WTC11 (cell line): ENCODE data around the gene TLE4. TPM values are rescaled to one million over a fixed set of nuclear protein-coding genes. Genes with fewer than 3 reads are reported as not detected.

Experiments used
- ATAC-seq: fragments of 200-7000 bp; cut with Tn5 transposase; 2 replicates; pipeline ENCODE4 v1.10.0; 2021; ENCODE audit warnings: mild to moderate bottlenecking, moderate library complexity
- CTCF ChIA-PET: fragments of 300-600 bp; sonication (Branson Sonifier 250); formaldehyde crosslinking; loops from one replicate; lab custom pipeline; 2021; ENCODE audit warnings: antibody characterized with exemption; lab: Charles Lee
- POLR2A ChIA-PET: fragments of 350-600 bp; sonication (Branson Sonifier 250); formaldehyde crosslinking; loops from one replicate; lab custom pipeline; 2021; ENCODE audit warnings: antibody characterized with exemption; lab: Charles Lee
- DNase-seq: peaks from one replicate; pipeline ENCODE4 v3.0.0; 2021; ENCODE audit warnings: low spot score
- H3K27ac Mint-ChIP-seq: 2 replicates; pipeline ENCODE4 v1.8.0; 2021; ENCODE audit warnings: mixed read lengths
- H3K27me3 Mint-ChIP-seq: 2 replicates; pipeline ENCODE4 v1.8.0; 2021; ENCODE audit warnings: low read depth, mild to moderate bottlenecking, moderate library complexity, mixed read lengths
- H3K36me3 Mint-ChIP-seq: 2 replicates; pipeline ENCODE4 v1.8.0; 2021; ENCODE audit warnings: mixed read lengths
- H3K4me1 Mint-ChIP-seq: 2 replicates; pipeline ENCODE4 v1.8.0; 2022; ENCODE audit warnings: mixed read lengths
- H3K4me3 Mint-ChIP-seq: 2 replicates; pipeline ENCODE4 v1.8.0; 2021; ENCODE audit warnings: mild to moderate bottlenecking, moderate library complexity, mixed read lengths
- H3K9me3 Mint-ChIP-seq: 2 replicates; pipeline ENCODE4 v1.8.0; 2021; ENCODE audit warnings: mixed read lengths
- FOXJ3 ChIP-seq: sonication (generic); formaldehyde crosslinking; IDR thresholded peaks from 2 replicates; pipeline ENCODE4 v1.9.0; 2021; ENCODE audit warnings: missing genetic modification reagents, mild to moderate bottlenecking, borderline replicate concordance
- FOXK1 ChIP-seq: sonication (generic); formaldehyde crosslinking; IDR thresholded peaks from 2 replicates; pipeline ENCODE4 v1.8.0; 2022; ENCODE audit warnings: mild to moderate bottlenecking, moderate library complexity, missing genetic modification reagents
- GTF2I ChIP-seq: fragments of 250-450 bp; sonication (Bioruptor Pico); conservative IDR thresholded peaks from 2 replicates; pipeline ENCODE4 v1.4.0; 2021; ENCODE audit warnings: mild to moderate bottlenecking
- JAZF1 ChIP-seq: fragments of 250-450 bp; sonication (Bioruptor Pico); IDR thresholded peaks from 2 replicates; pipeline ENCODE4 v1.9.0; 2021; ENCODE audit warnings: moderate library complexity, mild to moderate bottlenecking, inconsistent platforms
- KAT7 ChIP-seq: sonication (generic); formaldehyde crosslinking; IDR thresholded peaks from 2 replicates; pipeline ENCODE4 v1.8.1; 2023; ENCODE audit warnings: missing genetic modification reagents, mild to moderate bottlenecking, borderline replicate concordance
- MXD4 ChIP-seq: fragments of 250-450 bp; sonication (Bioruptor Pico); IDR thresholded peaks from 2 replicates; pipeline ENCODE4 v1.8.0; 2021; ENCODE audit warnings: mild to moderate bottlenecking, moderate library complexity, borderline replicate concordance
- NFE2L1 ChIP-seq: sonication (generic); formaldehyde crosslinking; IDR thresholded peaks from 2 replicates; pipeline ENCODE4 v1.8.1; 2023; ENCODE audit warnings: missing genetic modification reagents
- ZNF425 ChIP-seq: fragments of 250-450 bp; sonication (Bioruptor Pico); conservative IDR thresholded peaks from 2 replicates; pipeline ENCODE4 v1.9.0; 2021; ENCODE audit warnings: mild to moderate bottlenecking
- ZNF532 ChIP-seq: fragments of 250-450 bp; sonication (Bioruptor Pico); IDR thresholded peaks from 2 replicates; pipeline ENCODE4 v1.9.0; 2021; ENCODE audit warnings: mild to moderate bottlenecking, borderline replicate concordance
- total RNA-seq: library from RNA; stranded (reverse); gene quantifications from 3 replicates; pipeline ENCODE4 v1.2.3, GENCODE V29; 2021
- TF ChIP-seq, protein P1 (sequence below): sonication (generic); formaldehyde crosslinking; IDR thresholded peaks from 2 replicates; pipeline ENCODE4 v1.8.1; 2022; ENCODE audit warnings: missing genetic modification reagents, borderline replicate concordance
- TF ChIP-seq, protein P2 (sequence below): sonication (generic); formaldehyde crosslinking; IDR thresholded peaks from 2 replicates; pipeline ENCODE4 v1.8.1; 2022; ENCODE audit warnings: low read depth, missing genetic modification reagents, borderline replicate concordance
- TF ChIP-seq, protein P3 (sequence below): sonication (generic); formaldehyde crosslinking; IDR thresholded peaks from 2 replicates; pipeline ENCODE4 v1.8.1; 2022; ENCODE audit warnings: mild to moderate bottlenecking, missing genetic modification reagents, moderate library complexity, borderline replicate concordance

TLE4 gene
- total RNA-seq, 1 experiment from 2014 or later, result 48.1 TPM

GRCh38 chr9:79642671-79643070 lies 70.9 kb downstream of the TLE4 start:
- H3K4me3 Mint-ChIP-seq, result no peak overlapping the region
- H3K4me1 Mint-ChIP-seq, result peaks cover 8% of the 10 kb centered on the region
- no peak overlapping the region for H3K27ac Mint-ChIP-seq
- POLR2A ChIA-PET, result no interaction called here
- H3K27me3 Mint-ChIP-seq, result no peaks in the 10 kb centered on the region
- peaks cover 35% of the 10 kb centered on the region for H3K36me3 Mint-ChIP-seq
- DNase-seq (no peak), ATAC-seq (no peak)
- CTCF ChIA-PET, result no interaction called here
- peaks cover 30% of the 10 kb centered on the region for H3K9me3 Mint-ChIP-seq
- TF ChIP-seq, protein P1, sequence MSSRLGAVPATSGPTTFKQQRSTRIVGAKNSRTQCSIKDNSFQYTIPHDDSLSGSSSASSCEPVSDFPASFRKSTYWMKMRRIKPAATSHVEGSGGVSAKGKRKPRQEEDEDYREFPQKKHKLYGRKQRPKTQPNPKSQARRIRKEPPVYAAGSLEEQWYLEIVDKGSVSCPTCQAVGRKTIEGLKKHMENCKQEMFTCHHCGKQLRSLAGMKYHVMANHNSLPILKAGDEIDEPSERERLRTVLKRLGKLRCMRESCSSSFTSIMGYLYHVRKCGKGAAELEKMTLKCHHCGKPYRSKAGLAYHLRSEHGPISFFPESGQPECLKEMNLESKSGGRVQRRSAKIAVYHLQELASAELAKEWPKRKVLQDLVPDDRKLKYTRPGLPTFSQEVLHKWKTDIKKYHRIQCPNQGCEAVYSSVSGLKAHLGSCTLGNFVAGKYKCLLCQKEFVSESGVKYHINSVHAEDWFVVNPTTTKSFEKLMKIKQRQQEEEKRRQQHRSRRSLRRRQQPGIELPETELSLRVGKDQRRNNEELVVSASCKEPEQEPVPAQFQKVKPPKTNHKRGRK, result no peak
- no peak for TF ChIP-seq KAT7 (CRISPR knock-in tag)
- TF ChIP-seq, protein P2, sequence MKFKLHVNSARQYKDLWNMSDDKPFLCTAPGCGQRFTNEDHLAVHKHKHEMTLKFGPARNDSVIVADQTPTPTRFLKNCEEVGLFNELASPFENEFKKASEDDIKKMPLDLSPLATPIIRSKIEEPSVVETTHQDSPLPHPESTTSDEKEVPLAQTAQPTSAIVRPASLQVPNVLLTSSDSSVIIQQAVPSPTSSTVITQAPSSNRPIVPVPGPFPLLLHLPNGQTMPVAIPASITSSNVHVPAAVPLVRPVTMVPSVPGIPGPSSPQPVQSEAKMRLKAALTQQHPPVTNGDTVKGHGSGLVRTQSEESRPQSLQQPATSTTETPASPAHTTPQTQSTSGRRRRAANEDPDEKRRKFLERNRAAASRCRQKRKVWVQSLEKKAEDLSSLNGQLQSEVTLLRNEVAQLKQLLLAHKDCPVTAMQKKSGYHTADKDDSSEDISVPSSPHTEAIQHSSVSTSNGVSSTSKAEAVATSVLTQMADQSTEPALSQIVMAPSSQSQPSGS (CRISPR knock-in tag), result no peak

DNA sequence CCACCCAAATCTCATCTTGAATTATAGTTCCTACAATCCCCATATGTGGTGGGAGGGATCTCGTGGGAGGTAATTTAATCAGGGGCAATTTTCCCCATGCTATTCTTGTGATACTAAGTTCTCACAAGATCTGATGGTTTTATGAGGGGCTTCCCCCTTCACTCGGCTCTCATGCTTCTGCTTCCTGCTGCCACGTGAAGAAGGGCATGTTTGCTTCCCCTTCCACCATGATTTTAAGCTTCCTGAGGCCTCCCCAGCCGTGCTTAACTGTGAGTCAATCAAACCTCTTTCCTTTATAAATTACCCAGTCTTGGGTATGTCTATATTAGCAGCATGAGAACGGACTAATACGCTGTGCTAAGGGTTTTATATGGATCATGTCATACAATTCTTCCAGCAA lies 72.3 kb downstream of the TLE4 start:
- peaks cover 24% of the 10 kb centered on the region for H3K9me3 Mint-ChIP-seq
- no peak overlapping the region for H3K27ac Mint-ChIP-seq
- peaks cover 8% of the 10 kb centered on the region for H3K4me1 Mint-ChIP-seq
- H3K4me3 Mint-ChIP-seq, result no peak overlapping the region
- peaks cover 27% of the 10 kb centered on the region for H3K36me3 Mint-ChIP-seq
- no peak for ATAC-seq
- TF ChIP-seq FOXK1 (CRISPR knock-in tag), result no peak
- no peak for TF ChIP-seq MXD4 (CRISPR knock-in tag)
- no peak for TF ChIP-seq ZNF425 (CRISPR knock-in tag)
- no peak for TF ChIP-seq JAZF1 (CRISPR knock-in tag)
- no peak for TF ChIP-seq NFE2L1
- no peak for TF ChIP-seq ZNF532 (CRISPR knock-in tag)
- TF ChIP-seq, protein P3, sequence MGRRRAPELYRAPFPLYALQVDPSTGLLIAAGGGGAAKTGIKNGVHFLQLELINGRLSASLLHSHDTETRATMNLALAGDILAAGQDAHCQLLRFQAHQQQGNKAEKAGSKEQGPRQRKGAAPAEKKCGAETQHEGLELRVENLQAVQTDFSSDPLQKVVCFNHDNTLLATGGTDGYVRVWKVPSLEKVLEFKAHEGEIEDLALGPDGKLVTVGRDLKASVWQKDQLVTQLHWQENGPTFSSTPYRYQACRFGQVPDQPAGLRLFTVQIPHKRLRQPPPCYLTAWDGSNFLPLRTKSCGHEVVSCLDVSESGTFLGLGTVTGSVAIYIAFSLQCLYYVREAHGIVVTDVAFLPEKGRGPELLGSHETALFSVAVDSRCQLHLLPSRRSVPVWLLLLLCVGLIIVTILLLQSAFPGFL (CRISPR knock-in tag), result no peak
- TF ChIP-seq FOXJ3 (CRISPR knock-in tag), result no peak
- no peak for TF ChIP-seq GTF2I (CRISPR knock-in tag)
- DNase-seq, result no peak
- CTCF ChIA-PET, result no interaction called here
- POLR2A ChIA-PET, result no interaction called here
- no peaks in the 10 kb centered on the region for H3K27me3 Mint-ChIP-seq
